K562 (cell line): ENCODE measurements around the gene EFCAB3. TPM values are rescaled to one million over a fixed set of nuclear protein-coding genes. Genes with fewer than 3 reads are reported as not detected.

Source experiments
- ATAC-seq: fragments of 200-7000 bp; cut with Tn5 transposase; 3 replicates; pipeline ENCODE4 v1.9.1; 2020; ENCODE audit warnings: moderate library complexity
- BruUV-seq: library from RNA; stranded (reverse); fragments of 400-500 nt; replicated peaks from 2 replicates; lab custom pipeline; 2021; lab: Mats Ljungman, UMichigan
- CTCF ChIA-PET: fragments of 300-600 bp; formaldehyde crosslinking; extraction: SDS; loops from one replicate; lab custom pipeline; 2021; ENCODE audit warnings: low intra/inter-chr PET ratio; lab: Yijun Ruan, JAX
- POLR2A ChIA-PET: fragments of 300-600, 350-650 bp; sonication (Branson Sonifier 250); formaldehyde crosslinking; extraction: SDS; loops from one replicate; lab custom pipeline; 2021; ENCODE audit warnings: antibody characterized with exemption, inconsistent platforms; lab: Yijun Ruan, JAX
- DNase-seq, 4 experiments: peaks; one replicate each; pipeline versions ENCODE4 v3.0.0 to v3.0.0-alpha.2; 2011 to 2018; ENCODE audit warnings: low spot score in 3 of 4, mixed read lengths in 3 of 4; ENCODE audit errors: extremely low read depth in 1 of 4
- FAIRE-seq: peaks from 2 replicates; lab custom pipeline; 2011; peaks lifted over from hg19 to GRCh38; lab: Jason Lieb, UNC
- H2AFZ ChIP-seq: 2 replicates; pipeline ENCODE4 v1.6.0; 2011; ENCODE audit warnings: low read depth, low read length, control low read depth, inconsistent platforms
- H3K27ac ChIP-seq: fragments of 200-600 bp; 3 replicates; pipeline ENCODE4 v1.8.0; 2011; ENCODE audit warnings: low read depth, mild to moderate bottlenecking, control low read depth, inconsistent platforms, low read length, moderate library complexity, mixed read lengths; ENCODE audit errors: extremely low read depth
- H3K27me3 ChIP-seq, 2 experiments: fragments of 300-600 bp in 1 of 2; 2 replicates in 1 of 2; 3 replicates in 1 of 2; pipeline versions ENCODE4 v1.6.0 to v1.8.0; 2011; ENCODE audit warnings: inconsistent platforms in 2 of 2, low read length in 2 of 2, mild to moderate bottlenecking in 1 of 2, mixed read lengths in 1 of 2, moderate library complexity in 1 of 2; ENCODE audit not compliant: control insufficient read depth in 2 of 2, insufficient read depth in 2 of 2
- H3K36me3 ChIP-seq: fragments of 300-600 bp; 3 replicates; pipeline ENCODE4 v1.8.0; 2011; ENCODE audit warnings: mild to moderate bottlenecking, low read length, inconsistent platforms; ENCODE audit not compliant: control insufficient read depth, insufficient read depth
- H3K4me1 ChIP-seq, 2 experiments: fragments of 200-600 bp in 1 of 2; replicated peaks in 1 of 2; 2 replicates in 1 of 2; 3 replicates in 1 of 2; pipeline versions ENCODE4 v1.5.1 to v1.8.0; 2011; ENCODE audit warnings: inconsistent platforms in 2 of 2, low read length in 2 of 2, mild to moderate bottlenecking in 1 of 2, mixed read lengths in 1 of 2, moderate library complexity in 1 of 2; ENCODE audit not compliant: control insufficient read depth in 2 of 2, insufficient read depth in 2 of 2
- H3K4me2 ChIP-seq: 2 replicates; pipeline ENCODE4 v1.6.1; 2011; ENCODE audit warnings: low read length, control low read depth, inconsistent platforms, mixed read lengths; ENCODE audit not compliant: insufficient read depth
- H3K4me3 ChIP-seq: fragments of 200-600 bp; sonication (generic), shearing (Covaris generic); 2 replicates; pipeline ENCODE4 v1.5.1; 2016; ENCODE audit warnings: control low read depth, inconsistent platforms
- H3K79me2 ChIP-seq: fragments of 200-600 bp; 3 replicates; pipeline ENCODE4 v1.8.0; 2011; ENCODE audit warnings: low read length, inconsistent platforms; ENCODE audit not compliant: control insufficient read depth, insufficient read depth
- H3K9ac ChIP-seq, 2 experiments: 2 replicates each; pipeline versions ENCODE4 v1.6.0 to v1.6.1; 2011; ENCODE audit warnings: low read depth in 2 of 2, low read length in 2 of 2, control low read depth in 1 of 2, inconsistent platforms in 1 of 2, mild to moderate bottlenecking in 1 of 2, mixed read lengths in 1 of 2; ENCODE audit not compliant: insufficient read depth in 1 of 2
- H3K9me1 ChIP-seq: one replicate; pipeline ENCODE4 v1.6.0; 2011; ENCODE audit warnings: inconsistent platforms, mild to moderate bottlenecking, low read length, moderate library complexity; ENCODE audit not compliant: control insufficient read depth, insufficient read depth
- H3K9me3 ChIP-seq: replicated peaks from 2 replicates; pipeline ENCODE4 v1.5.1; 2011; ENCODE audit warnings: low read depth, low read length, inconsistent platforms; ENCODE audit not compliant: control insufficient read depth, insufficient read depth
- H4K20me1 ChIP-seq: replicated peaks from 2 replicates; pipeline ENCODE4 v1.6.1; 2011; ENCODE audit warnings: low read length, inconsistent platforms, mixed read lengths; ENCODE audit not compliant: control insufficient read depth, insufficient read depth
- CHD7 ChIP-seq: fragments of 200-600 bp; sonication (generic); IDR thresholded peaks from one replicate; pipeline ENCODE4 v1.6.1; 2012; ENCODE audit warnings: mild to moderate bottlenecking, low read depth, low read length, inconsistent platforms
- CREB5 ChIP-seq: fragments of 250-450 bp; sonication (Bioruptor Pico); IDR thresholded peaks from 2 replicates; pipeline ENCODE4 v1.5.0; 2020; ENCODE audit warnings: mild to moderate bottlenecking
- EZH2 ChIP-seq: IDR thresholded peaks from 2 replicates; pipeline ENCODE4 v1.6.1; 2012; ENCODE audit warnings: low read depth, mild to moderate bottlenecking, inconsistent platforms, low read length, borderline replicate concordance
- HES1 ChIP-seq: fragments of 450-650 bp; IDR thresholded peaks from 2 replicates; pipeline ENCODE4 v1.6.1; 2016; ENCODE audit warnings: low read depth, mild to moderate bottlenecking, moderate library complexity
- KAT2B ChIP-seq: IDR thresholded peaks from one replicate; pipeline ENCODE4 v1.6.1; 2012; ENCODE audit warnings: low read depth, mild to moderate bottlenecking, control low read depth, inconsistent platforms, low read length, moderate library complexity
- ZNF707 ChIP-seq: fragments of 250-450 bp; sonication (Bioruptor Pico); conservative IDR thresholded peaks from 2 replicates; pipeline ENCODE4 v1.8.0; 2022; ENCODE audit warnings: inconsistent platforms, mild to moderate bottlenecking, moderate library complexity
- WGBS: fragments of 100-300 bp; shearing (Covaris generic); methylation state at CpG from one replicate; pipeline ENCODE4 v1.1.6; 2016; ENCODE audit warnings: low coverage, mixed read lengths; ENCODE audit not compliant: insufficient coverage; ENCODE audit errors: missing lambda C conversion rate; 5-methylcytosine and 5-hydroxymethylcytosine counted together
- in situ Hi-C: fragments of 300-500 bp; cut with MboI; formaldehyde crosslinking; loops from 4 replicates; pipeline ENCODE4 v1.15.0; 2018; ENCODE audit warnings: inconsistent platforms, mixed read lengths
- intact Hi-C: fragments of 100-400 bp; cut with micrococcal nuclease; formaldehyde crosslinking; loops from 2 replicates; pipeline ENCODE4 v1.14.2; 2022
- polyA plus RNA-seq, 8 experiments: library from polyadenylated mRNA; depleted of rRNA in 4 of 8; stranded (reverse) in 5 of 8; unstranded in 3 of 8; fragments of >200 nt; fragmentation: Nextera tagmentation in 2 of 8; fragmentation: Illumina TruSeq in 1 of 8; extraction: Ambion mirVana in 2 of 8; extraction: Trizol in 1 of 8; gene quantifications; 2 replicates each; pipeline versions ENCODE4 v1.2.1 to v1.2.3, GENCODE V29; 2011 to 2014; ENCODE audit warnings: inconsistent platforms in 1 of 8, missing spikeins in 1 of 8
- total RNA-seq, 7 experiments: library from RNA; depleted of rRNA in 6 of 7; stranded (reverse); fragments of >200 nt in 6 of 7; fragmentation: Illumina TruSeq in 2 of 7; extraction: Trizol in 2 of 7; gene quantifications; 2 replicates each; pipeline versions ENCODE4 v1.2.1 to v1.2.3, GENCODE V29; 2011 to 2021; ENCODE audit warnings: low replicate concordance in 1 of 7

The EFCAB3 gene
- total and polyA plus RNA-seq, 9 of the 15 experiments (the other 6 are each of a cell fraction or from before 2014, with no cell fraction given): not detected

GRCh38 chr17:62392908-62393307 is 12.6 kb downstream of the EFCAB3 start:
- no TSS peak for BruUV-seq
- no peak for DNase-seq
- FAIRE-seq: no peak

More at GRCh38 chr17:62392908-62393307, 12.6 kb downstream of the EFCAB3 start:
- Histone ChIP-seq H3K9ac (no peak overlapping the region), H3K9me1 (no peaks in the 10 kb centered on the region), H3K27ac (no peak overlapping the region), H3K4me3 (no peak overlapping the region), H3K4me2 (no peak overlapping the region), H3K79me2 (no peaks in the 10 kb centered on the region), H3K4me1 (no peaks in the 10 kb centered on the region), H2AFZ (no peak overlapping the region), H3K27me3 (peaks cover 9 to 16% of the 10 kb centered on the region in 2 experiments; a peak in 3 of 5 replicates), H4K20me1 (no peaks in the 10 kb centered on the region; the same call in 1 of the 2 replicates), H3K9me3 (no peaks in the 10 kb centered on the region), H3K36me3 (no peaks in the 10 kb centered on the region)
- ChIA-PET POLR2A (no interaction called here), CTCF (no interaction called here)
- no peak for TF ChIP-seq HES1
- TF ChIP-seq CHD7: no peak
- no peak for TF ChIP-seq ZNF707 (CRISPR knock-in tag)
- TF ChIP-seq CREB5 (CRISPR knock-in tag): no peak
- no peak for TF ChIP-seq KAT2B
- no peak for TF ChIP-seq EZH2
- intact Hi-C loops: no loop called here
- WGBS: 0% methylated on average over 1 of the region's 1 CpG
- ATAC-seq: no peak
- in situ Hi-C loops: no loop called here
